GM12878 (cell line): Measurements from ENCODE around the gene C16orf90. TPM values are rescaled to one million over a fixed set of nuclear protein-coding genes. Genes with fewer than 3 reads are reported as not detected.
"Not testable (repeated sequence)": the region's sequence is repeated elsewhere in the genome, so short reads cannot be mapped to it uniquely, and the experiment has no call there.

Experiments used
- ATAC-seq: fragments of 200-7000 bp; cut with Tn5 transposase; 3 replicates; pipeline ENCODE4 v1.9.1; 2020; ENCODE audit warnings: mild to moderate bottlenecking, moderate library complexity
- BruUV-seq: library from RNA; stranded (reverse); fragments of 400-500 nt; replicated peaks from 2 replicates; lab custom pipeline; 2021; lab: Mats Ljungman, UMichigan
- CTCF ChIA-PET: fragments of 300-600 bp; sonication (Branson Sonifier 250); formaldehyde crosslinking; extraction: SDS; loops from one replicate; lab custom pipeline; 2021; ENCODE audit warnings: inconsistent platforms; lab: Yijun Ruan, JAX
- POLR2A ChIA-PET: fragments of 350-600 bp; formaldehyde crosslinking; extraction: SDS; loops from one replicate; lab custom pipeline; 2021; ENCODE audit warnings: inconsistent platforms; lab: Charles Lee
- RAD21 ChIA-PET: fragments of 300-600 bp; sonication (Branson Sonifier 250); formaldehyde crosslinking; loops from one replicate; lab custom pipeline; 2023; ENCODE audit warnings: antibody characterized with exemption; ENCODE audit not compliant: unreplicated experiment; lab: Charles Lee
- SMC1A ChIA-PET: fragments of 300-600 bp; sonication (Branson Sonifier 250); formaldehyde crosslinking; loops from one replicate; lab custom pipeline; 2023; ENCODE audit not compliant: unreplicated experiment, uncharacterized antibody; lab: Charles Lee
- DNase-seq: peaks from one replicate; pipeline ENCODE4 v3.0.0-alpha.2; 2011; ENCODE audit warnings: low read depth, low spot score
- FAIRE-seq: peaks from 3 replicates; lab custom pipeline; 2011; peaks lifted over from hg19 to GRCh38; lab: Jason Lieb, UNC
- H2AFZ ChIP-seq: 2 replicates; pipeline ENCODE4 v1.6.0; 2011; ENCODE audit warnings: low read depth, low read length, control low read depth; ENCODE audit not compliant: control insufficient read depth
- H3K27ac ChIP-seq: 2 replicates; pipeline ENCODE4 v1.5.1; 2011; ENCODE audit warnings: control low read depth; ENCODE audit not compliant: control insufficient read depth, insufficient read depth
- H3K27me3 ChIP-seq, 2 experiments: replicated peaks in 1 of 2; 2 replicates each; pipeline versions ENCODE4 v1.6.0 to v1.6.1; 2011; ENCODE audit warnings: low read length in 1 of 2; ENCODE audit not compliant: control insufficient read depth in 2 of 2, insufficient read depth in 2 of 2
- H3K36me3 ChIP-seq, 2 experiments: 2 replicates each; pipeline ENCODE4 v1.5.1; 2011; ENCODE audit warnings: low read length in 1 of 2; ENCODE audit not compliant: control insufficient read depth in 2 of 2, insufficient read depth in 2 of 2
- H3K4me1 ChIP-seq: 2 replicates; pipeline ENCODE4 v1.6.1; 2011; ENCODE audit warnings: mild to moderate bottlenecking, low read length, moderate library complexity, mixed read lengths; ENCODE audit not compliant: control insufficient read depth, insufficient read depth
- H3K4me2 ChIP-seq: 2 replicates; pipeline ENCODE4 v1.6.0; 2011; ENCODE audit warnings: control low read depth; ENCODE audit not compliant: control insufficient read depth, insufficient read depth
- H3K4me3 ChIP-seq: fragments of 200-600 bp; sonication (generic); 2 replicates; pipeline ENCODE4 v1.5.1; 2016
- H3K79me2 ChIP-seq: 2 replicates; pipeline ENCODE4 v1.6.0; 2011; ENCODE audit warnings: low read length; ENCODE audit not compliant: control insufficient read depth, insufficient read depth
- H3K9ac ChIP-seq: 2 replicates; pipeline ENCODE4 v1.8.0; 2011; ENCODE audit warnings: low read length, control low read depth, mixed read lengths; ENCODE audit not compliant: control insufficient read depth, insufficient read depth
- H3K9me3 ChIP-seq: replicated peaks from 3 replicates; pipeline ENCODE4 v1.5.1; 2011; ENCODE audit warnings: mild to moderate bottlenecking, low read length; ENCODE audit not compliant: control insufficient read depth, insufficient read depth
- H4K20me1 ChIP-seq: 2 replicates; pipeline ENCODE4 v1.6.0; 2011; ENCODE audit not compliant: control insufficient read depth, insufficient read depth
- PML ChIP-seq: IDR thresholded peaks from 2 replicates; pipeline ENCODE4 v1.6.1; 2012; ENCODE audit warnings: low read length, inconsistent platforms
- WGBS: methylation state at CpG from one replicate; pipeline ENCODE4 v1.1.6; 2016; ENCODE audit warnings: low lambda C conversion rate; ENCODE audit not compliant: insufficient replicate concordance, insufficient coverage; ENCODE audit errors: missing lambda C conversion rate; 5-methylcytosine and 5-hydroxymethylcytosine counted together
- in situ Hi-C: fragments of 300-500 bp; cut with MboI; formaldehyde crosslinking; loops from 9 replicates; pipeline ENCODE4 v1.14.3; 2018; ENCODE audit warnings: mixed read lengths
- intact Hi-C: fragments of 100-400 bp; cut with micrococcal nuclease; formaldehyde crosslinking; loops from one replicate; pipeline ENCODE4 v1.14.2; 2022; ENCODE audit not compliant: unreplicated experiment
- polyA plus RNA-seq, 11 experiments: library from polyadenylated mRNA; depleted of rRNA in 4 of 11; unstranded in 6 of 11; stranded (reverse) in 5 of 11; fragments of >200 nt; fragmentation: Nextera tagmentation in 4 of 11; fragmentation: Illumina TruSeq in 1 of 11; extraction: Ambion mirVana in 4 of 11; extraction: Trizol in 1 of 11; gene quantifications; 1 replicate in 1 of 11; 2 replicates in 10 of 11; pipeline versions ENCODE4 v1.2.1 to v1.2.3, GENCODE V29; 2011 to 2016; ENCODE audit warnings: inconsistent platforms in 2 of 11, missing spikeins in 2 of 11, low read depth in 1 of 11
- total RNA-seq, 4 experiments: library from RNA; depleted of rRNA in 3 of 4; stranded (reverse); fragments of >200 nt in 3 of 4; fragmentation: Illumina TruSeq in 1 of 4; extraction: Trizol in 1 of 4; gene quantifications; 2 replicates each; pipeline versions ENCODE4 v1.2.1 to v1.2.3, GENCODE V29; 2013 to 2021
- TF ChIP-seq, protein P1 (sequence below): fragments of 450-650 bp; IDR thresholded peaks from 2 replicates; pipeline ENCODE4 v1.6.1; 2016; ENCODE audit warnings: mild to moderate bottlenecking
- TF ChIP-seq, protein P2 (sequence below): fragments of 450-650 bp; IDR thresholded peaks from 2 replicates; pipeline ENCODE4 v1.6.1; 2017; ENCODE audit warnings: mild to moderate bottlenecking, moderate library complexity
- TF ChIP-seq, protein P3 (sequence below): fragments of 450-650 bp; IDR thresholded peaks from 2 replicates; pipeline ENCODE4 v1.6.1; 2017; ENCODE audit warnings: mild to moderate bottlenecking, moderate library complexity

C16orf90 gene
- total and polyA plus RNA-seq, 10 of the 15 experiments (the other 5 are each of a cell fraction or from before 2014, with no cell fraction given) = not detected

DNA sequence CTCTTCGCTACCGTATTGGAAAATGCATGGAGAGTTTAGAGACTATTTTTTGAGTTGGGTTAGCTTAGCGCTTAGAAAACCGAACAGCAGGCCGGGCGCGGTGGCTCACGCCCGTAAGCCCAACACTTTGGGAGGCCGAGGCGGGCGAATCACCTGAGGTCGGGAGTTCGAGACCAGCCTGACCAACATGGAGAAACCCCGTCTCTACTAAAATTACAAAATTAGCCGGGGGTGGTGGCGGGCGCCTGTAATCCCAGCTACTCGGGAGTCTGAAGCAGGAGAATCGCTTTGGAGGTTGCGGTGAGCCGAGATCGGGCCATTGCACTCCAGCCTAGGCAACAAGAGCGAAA, 6.1 kb upstream of the C16orf90 start:
- H3K4me1 ChIP-seq = peaks cover 12% of the 10 kb centered on the region
- RAD21 ChIA-PET, H3K9me3 ChIP-seq, H3K79me2 ChIP-seq, H4K20me1 ChIP-seq, H3K36me3 ChIP-seq, H3K27ac ChIP-seq, DNase-seq, BruUV-seq, POLR2A ChIA-PET, H3K27me3 ChIP-seq, in situ Hi-C loops, FAIRE-seq, ATAC-seq: not testable (repeated sequence)
- SMC1A ChIA-PET = interaction anchor here (0.9 kb wide), 1 partner anchor 9 kb away, joined by 5 read pairs; no protein-coding TSS in a partner anchor
- peak overlapping the region; percentile 85 for H3K4me3 ChIP-seq
- intact Hi-C loops = loop anchor here (5.0 to 10.0 kb wide), 3 partner anchors 39 to 239 kb away; partner anchors contain the start of genes ZNF174 and ZSCAN32
- TF ChIP-seq, protein P1, sequence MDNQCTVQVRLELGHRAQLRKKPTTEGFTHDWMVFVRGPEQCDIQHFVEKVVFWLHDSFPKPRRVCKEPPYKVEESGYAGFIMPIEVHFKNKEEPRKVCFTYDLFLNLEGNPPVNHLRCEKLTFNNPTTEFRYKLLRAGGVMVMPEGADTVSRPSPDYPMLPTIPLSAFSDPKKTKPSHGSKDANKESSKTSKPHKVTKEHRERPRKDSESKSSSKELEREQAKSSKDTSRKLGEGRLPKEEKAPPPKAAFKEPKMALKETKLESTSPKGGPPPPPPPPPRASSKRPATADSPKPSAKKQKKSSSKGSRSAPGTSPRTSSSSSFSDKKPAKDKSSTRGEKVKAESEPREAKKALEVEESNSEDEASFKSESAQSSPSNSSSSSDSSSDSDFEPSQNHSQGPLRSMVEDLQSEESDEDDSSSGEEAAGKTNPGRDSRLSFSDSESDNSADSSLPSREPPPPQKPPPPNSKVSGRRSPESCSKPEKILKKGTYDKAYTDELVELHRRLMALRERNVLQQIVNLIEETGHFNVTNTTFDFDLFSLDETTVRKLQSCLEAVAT = peak; percentile 65; the same call in 1 of the 2 replicates
- H2AFZ ChIP-seq = peak overlapping the region; percentile 94
- peak overlapping the region; percentile 66 for H3K9ac ChIP-seq
- CTCF ChIA-PET = interaction anchor here (1.2 to 1.6 kb wide), 4 partner anchors 8 to 369 kb away, joined by 3 to 4 read pairs (median 4); partner anchors contain the start of gene ZNF263
- 31% methylated on average over 24 of the region's 24 CpGs for WGBS
- H3K4me2 ChIP-seq = peak overlapping the region; percentile 78

DNA sequence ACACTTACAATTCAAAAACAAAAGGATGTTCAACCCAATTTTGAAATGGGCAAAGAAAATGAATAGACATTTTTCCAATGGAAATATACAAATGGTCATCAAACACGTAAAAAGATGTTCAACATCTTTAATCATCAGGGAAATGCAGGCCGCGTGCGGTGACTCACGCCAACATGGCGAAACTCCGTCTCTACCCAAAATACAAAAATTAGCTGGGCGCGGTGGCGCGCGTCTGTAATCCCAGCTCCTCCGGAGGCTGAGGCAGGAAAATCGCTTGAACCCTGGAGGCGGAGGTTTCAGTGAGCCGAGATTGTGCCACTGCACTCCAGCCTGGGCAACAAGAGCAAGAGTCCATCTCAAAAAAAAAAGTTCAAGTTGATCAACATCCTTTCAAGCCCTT, 3.7 kb upstream of the C16orf90 start:
- Histone ChIP-seq H4K20me1 (no peaks in the 10 kb centered on the region), H3K9ac (no peak overlapping the region), H3K27me3 (no peaks in the 10 kb centered on the region), H3K36me3 (no peaks in the 10 kb centered on the region), H3K27ac (no peak overlapping the region), H3K9me3 (no peaks in the 10 kb centered on the region; the same call in 2 of the 3 replicates), H3K4me2 (no peak overlapping the region), H3K79me2 (no peaks in the 10 kb centered on the region; the same call in 1 of the 2 replicates), H2AFZ (no peak overlapping the region), H3K4me1 (peaks cover 12% of the 10 kb centered on the region), H3K4me3 (no peak overlapping the region)
- ATAC-seq = no peak
- no TSS peak for BruUV-seq
- ChIA-PET SMC1A (no interaction called here), POLR2A (no interaction called here), CTCF (no interaction called here), RAD21 (no interaction called here)
- 98% methylated on average over 16 of the region's 16 CpGs for WGBS
- no peak for FAIRE-seq
- in situ Hi-C loops (no loop called here), intact Hi-C loops (no loop called here)
- DNase-seq = no peak
- TF ChIP-seq, protein P2, sequence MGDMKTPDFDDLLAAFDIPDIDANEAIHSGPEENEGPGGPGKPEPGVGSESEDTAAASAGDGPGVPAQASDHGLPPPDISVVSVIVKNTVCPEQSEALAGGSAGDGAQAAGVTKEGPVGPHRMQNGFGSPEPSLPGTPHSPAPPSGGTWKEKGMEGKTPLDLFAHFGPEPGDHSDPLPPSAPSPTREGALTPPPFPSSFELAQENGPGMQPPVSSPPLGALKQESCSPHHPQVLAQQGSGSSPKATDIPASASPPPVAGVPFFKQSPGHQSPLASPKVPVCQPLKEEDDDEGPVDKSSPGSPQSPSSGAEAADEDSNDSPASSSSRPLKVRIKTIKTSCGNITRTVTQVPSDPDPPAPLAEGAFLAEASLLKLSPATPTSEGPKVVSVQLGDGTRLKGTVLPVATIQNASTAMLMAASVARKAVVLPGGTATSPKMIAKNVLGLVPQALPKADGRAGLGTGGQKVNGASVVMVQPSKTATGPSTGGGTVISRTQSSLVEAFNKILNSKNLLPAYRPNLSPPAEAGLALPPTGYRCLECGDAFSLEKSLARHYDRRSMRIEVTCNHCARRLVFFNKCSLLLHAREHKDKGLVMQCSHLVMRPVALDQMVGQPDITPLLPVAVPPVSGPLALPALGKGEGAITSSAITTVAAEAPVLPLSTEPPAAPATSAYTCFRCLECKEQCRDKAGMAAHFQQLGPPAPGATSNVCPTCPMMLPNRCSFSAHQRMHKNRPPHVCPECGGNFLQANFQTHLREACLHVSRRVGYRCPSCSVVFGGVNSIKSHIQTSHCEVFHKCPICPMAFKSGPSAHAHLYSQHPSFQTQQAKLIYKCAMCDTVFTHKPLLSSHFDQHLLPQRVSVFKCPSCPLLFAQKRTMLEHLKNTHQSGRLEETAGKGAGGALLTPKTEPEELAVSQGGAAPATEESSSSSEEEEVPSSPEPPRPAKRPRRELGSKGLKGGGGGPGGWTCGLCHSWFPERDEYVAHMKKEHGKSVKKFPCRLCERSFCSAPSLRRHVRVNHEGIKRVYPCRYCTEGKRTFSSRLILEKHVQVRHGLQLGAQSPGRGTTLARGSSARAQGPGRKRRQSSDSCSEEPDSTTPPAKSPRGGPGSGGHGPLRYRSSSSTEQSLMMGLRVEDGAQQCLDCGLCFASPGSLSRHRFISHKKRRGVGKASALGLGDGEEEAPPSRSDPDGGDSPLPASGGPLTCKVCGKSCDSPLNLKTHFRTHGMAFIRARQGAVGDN = no peak
- TF ChIP-seq, protein P3, sequence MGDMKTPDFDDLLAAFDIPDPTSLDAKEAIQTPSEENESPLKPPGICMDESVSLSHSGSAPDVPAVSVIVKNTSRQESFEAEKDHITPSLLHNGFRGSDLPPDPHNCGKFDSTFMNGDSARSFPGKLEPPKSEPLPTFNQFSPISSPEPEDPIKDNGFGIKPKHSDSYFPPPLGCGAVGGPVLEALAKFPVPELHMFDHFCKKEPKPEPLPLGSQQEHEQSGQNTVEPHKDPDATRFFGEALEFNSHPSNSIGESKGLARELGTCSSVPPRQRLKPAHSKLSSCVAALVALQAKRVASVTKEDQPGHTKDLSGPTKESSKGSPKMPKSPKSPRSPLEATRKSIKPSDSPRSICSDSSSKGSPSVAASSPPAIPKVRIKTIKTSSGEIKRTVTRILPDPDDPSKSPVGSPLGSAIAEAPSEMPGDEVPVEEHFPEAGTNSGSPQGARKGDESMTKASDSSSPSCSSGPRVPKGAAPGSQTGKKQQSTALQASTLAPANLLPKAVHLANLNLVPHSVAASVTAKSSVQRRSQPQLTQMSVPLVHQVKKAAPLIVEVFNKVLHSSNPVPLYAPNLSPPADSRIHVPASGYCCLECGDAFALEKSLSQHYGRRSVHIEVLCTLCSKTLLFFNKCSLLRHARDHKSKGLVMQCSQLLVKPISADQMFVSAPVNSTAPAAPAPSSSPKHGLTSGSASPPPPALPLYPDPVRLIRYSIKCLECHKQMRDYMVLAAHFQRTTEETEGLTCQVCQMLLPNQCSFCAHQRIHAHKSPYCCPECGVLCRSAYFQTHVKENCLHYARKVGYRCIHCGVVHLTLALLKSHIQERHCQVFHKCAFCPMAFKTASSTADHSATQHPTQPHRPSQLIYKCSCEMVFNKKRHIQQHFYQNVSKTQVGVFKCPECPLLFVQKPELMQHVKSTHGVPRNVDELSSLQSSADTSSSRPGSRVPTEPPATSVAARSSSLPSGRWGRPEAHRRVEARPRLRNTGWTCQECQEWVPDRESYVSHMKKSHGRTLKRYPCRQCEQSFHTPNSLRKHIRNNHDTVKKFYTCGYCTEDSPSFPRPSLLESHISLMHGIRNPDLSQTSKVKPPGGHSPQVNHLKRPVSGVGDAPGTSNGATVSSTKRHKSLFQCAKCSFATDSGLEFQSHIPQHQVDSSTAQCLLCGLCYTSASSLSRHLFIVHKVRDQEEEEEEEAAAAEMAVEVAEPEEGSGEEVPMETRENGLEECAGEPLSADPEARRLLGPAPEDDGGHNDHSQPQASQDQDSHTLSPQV = no peak
- TF ChIP-seq PML = no peak
